OCI-LY7 (cell line): ENCODE measurements around the gene AATF.

ENCODE experiments used
- CTCF ChIP-seq: fragments of 200-600 bp; sonication (generic); conservative IDR thresholded peaks from 2 replicates; pipeline ENCODE4 v1.5.1; 2014; ENCODE audit warnings: mild to moderate bottlenecking, antibody characterized with exemption, low read length, moderate library complexity, mixed read lengths
- EZH2phosphoT487 ChIP-seq: fragments of 200-600 bp; sonication (generic); IDR thresholded peaks from 2 replicates; pipeline ENCODE4 v1.6.1; 2018; ENCODE audit warnings: low read depth, borderline replicate concordance, mild to moderate bottlenecking, mixed run types, antibody characterized with exemption, low read length, moderate library complexity, mixed read lengths

- TF ChIP-seq CTCF (no peak), EZH2phosphoT487 (no peak)
Measured at GRCh38 chr17:37106049-37106448, 157.3 kb downstream of the AATF start.
